ENCODE measurements around the gene ADM2.

ADM2 gene

GRCh38 chr22:50469377-50470305, 11.7 kb upstream of the ADM2 start:
- peak; percentile 70 for DNase-seq

GRCh38 chr22:50470491-50470890, 10.9 kb upstream of the ADM2 start:
- no peak for DNase-seq

- DNase-seq: no peak
Measured at GRCh38 chr22:50471197-50471847, 10.0 kb upstream of the ADM2 start.

- DNase-seq: no peak
Measured at GRCh38 chr22:50471962-50472361, 9.4 kb upstream of the ADM2 start.

GRCh38 chr22:50473088-50473487, 8.3 kb upstream of the ADM2 start:
- peak; percentile 8 for DNase-seq

- DNase-seq: no peak
Measured at GRCh38 chr22:50473855-50474671, 7.3 kb upstream of the ADM2 start.

- peak; percentile 80 for DNase-seq
Measured at GRCh38 chr22:50474710-50475651, 6.4 kb upstream of the ADM2 start, which contains the start of gene SBF1. SBF1 (minus strand) TSS chr22:50475035; CDS start chr22:50474840, 195 bp downstream.

- DNase-seq: no peak
Measured at GRCh38 chr22:50475652-50476002, 5.7 kb upstream of the ADM2 start.

GRCh38 chr22:50476868-50477267, 4.5 kb upstream of the ADM2 start:
- DNase-seq: no peak

GRCh38 chr22:50477923-50478322, 3.4 kb upstream of the ADM2 start:
- no peak for DNase-seq

- no peak for DNase-seq
Measured at GRCh38 chr22:50479721-50480120, 1.6 kb upstream of the ADM2 start.

GRCh38 chr22:50481045-50481439, 301 bp upstream of the ADM2 start:
- no peak for DNase-seq

- no peak for DNase-seq
Measured at GRCh38 chr22:50482107-50483074, 1.0 kb downstream of the ADM2 start.

GRCh38 chr22:50483106-50483505, 1.8 kb downstream of the ADM2 start:
- no peak for DNase-seq

GRCh38 chr22:50483556-50483955, 2.2 kb downstream of the ADM2 start:
- DNase-seq: no peak

- no peak for DNase-seq
Measured at GRCh38 chr22:50483977-50484853, 2.9 kb downstream of the ADM2 start.

GRCh38 chr22:50485221-50486131, 4.1 kb downstream of the ADM2 start:
- no peak for DNase-seq

- DNase-seq: no peak
Measured at GRCh38 chr22:50486561-50487289, 5.4 kb downstream of the ADM2 start, which contains the start of gene MIOX. MIOX (plus strand) TSS chr22:50486859; CDS start chr22:50486898, 39 bp downstream.
